Hippocampal formation (tissue), 2 donors: ENCODE measurements around the gene SCAMP1.
"Not testable (repeated sequence)": the region's sequence is repeated elsewhere in the genome, so short reads cannot be mapped to it uniquely, and the experiment has no call there.

Source experiments
- DNase-seq, 2 donors: peaks; one replicate each; lab custom pipeline; 2025; lab: John Stamatoyannopoulos, UW

Gene SCAMP1

DNA sequence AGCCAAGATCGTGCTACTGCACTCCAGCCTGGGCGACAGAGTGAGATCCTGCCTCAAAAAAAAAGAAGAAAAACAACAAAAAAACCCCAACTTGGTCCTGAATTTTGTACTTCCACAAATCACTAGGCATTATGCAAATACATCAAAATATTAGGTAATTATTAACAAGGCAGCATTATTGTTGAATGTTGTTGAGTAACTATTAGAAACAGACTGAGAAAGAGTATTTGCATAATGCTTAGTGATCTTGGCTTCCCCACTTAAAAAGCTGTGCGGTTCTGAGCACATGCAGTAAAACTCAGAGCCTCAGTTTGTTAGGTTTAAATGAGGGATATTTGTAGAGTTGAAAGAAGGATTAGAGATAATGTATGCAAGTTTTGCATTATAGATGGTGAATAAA is 64.2 kb downstream of the SCAMP1 start:
- DNase-seq, result no peak

DNA sequence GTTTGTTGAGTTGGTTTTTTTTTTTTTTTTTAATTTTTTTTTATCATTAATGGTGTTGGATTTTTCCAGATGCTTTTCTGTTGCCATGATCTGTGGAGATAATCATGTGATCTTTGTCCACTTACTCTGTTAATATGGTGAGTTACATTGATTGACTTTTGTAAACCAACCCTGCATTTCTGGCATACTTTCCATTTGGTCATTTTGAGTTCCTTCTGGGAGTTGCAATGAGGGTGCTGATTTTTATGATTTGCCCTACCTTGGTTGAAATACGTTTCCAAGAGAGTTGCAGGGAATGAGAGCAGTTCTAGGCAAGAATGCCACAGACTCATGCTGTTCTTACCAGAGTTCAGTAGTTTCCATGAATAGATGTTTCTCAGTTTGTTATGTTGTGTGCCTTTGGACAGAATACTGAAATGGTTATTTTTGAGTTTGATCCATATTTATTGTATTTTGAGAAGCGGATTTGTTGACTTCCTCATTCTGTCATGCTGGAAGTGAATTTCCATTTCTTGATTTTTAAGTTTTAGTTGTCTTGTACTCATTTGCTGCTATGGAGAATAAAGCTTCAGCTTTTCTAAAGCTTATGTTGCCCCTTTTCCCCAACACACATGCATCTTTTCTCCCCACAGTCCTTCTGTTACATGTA is 69.0 kb downstream of the SCAMP1 start:
- no peak for DNase-seq

DNA sequence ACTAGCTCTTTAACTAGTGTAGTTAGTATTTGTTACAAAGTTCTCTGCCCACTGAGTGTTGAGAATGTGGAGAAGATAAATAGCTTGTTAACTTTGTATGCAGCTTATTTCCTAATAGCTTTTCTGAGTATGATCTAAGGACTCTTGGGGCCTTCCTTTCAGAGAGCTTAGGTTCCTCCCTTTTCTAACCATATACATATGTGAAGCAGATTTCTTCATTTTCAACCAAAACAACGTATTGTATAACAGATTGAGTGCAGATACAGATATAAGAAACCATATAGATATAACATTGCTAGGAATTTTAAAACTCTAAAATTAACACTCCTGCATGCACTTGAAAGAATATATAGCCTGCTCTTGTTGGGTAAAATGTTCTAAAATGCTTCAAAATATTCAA is 70.4 kb downstream of the SCAMP1 start:
- DNase-seq, result no peak

GRCh38 chr5:78433972-78434371 is 73.6 kb downstream of the SCAMP1 start:
- DNase-seq, result no peak

DNA sequence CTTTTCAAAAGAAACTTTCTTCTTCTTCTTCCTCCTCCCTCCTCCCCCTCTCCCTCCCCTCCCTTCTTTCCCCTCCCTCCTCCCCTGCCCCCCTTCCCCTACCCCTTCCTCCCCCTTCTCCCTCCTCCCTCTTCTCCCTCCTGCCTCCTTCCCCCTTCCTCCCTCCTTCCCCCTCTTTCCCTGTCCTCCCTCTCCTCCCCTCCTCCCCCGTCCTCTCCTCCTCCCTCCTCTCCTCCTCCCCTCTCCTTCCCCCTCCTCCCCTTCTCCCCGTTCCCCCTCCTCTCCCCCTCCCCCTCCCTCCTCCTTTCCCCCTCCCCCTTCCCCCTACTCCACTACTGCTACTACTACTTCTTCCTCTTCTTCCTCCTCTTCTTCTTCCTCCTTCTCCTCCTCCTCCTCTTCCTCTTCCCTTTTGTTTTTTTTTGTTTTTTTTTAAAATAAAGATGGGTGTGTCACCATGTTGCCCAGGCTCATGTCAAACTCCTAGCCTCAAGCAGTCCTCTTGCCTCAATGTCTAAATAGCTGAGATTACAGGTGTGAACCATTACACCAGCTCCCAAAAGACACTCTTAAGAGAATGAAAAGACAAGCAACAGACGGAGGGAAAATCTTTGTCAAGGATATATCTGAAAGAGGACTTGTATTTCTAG is 87.5 kb downstream of the SCAMP1 start:
- DNase-seq, result no peak

GRCh38 chr5:78449103-78449502 is 88.7 kb downstream of the SCAMP1 start:
- no peak for DNase-seq

- DNase-seq, result not testable (repeated sequence)
Observed at GRCh38 chr5:78457507-78457906, 97.1 kb downstream of the SCAMP1 start.

GRCh38 chr5:78458843-78459242 is 98.4 kb downstream of the SCAMP1 start:
- DNase-seq, result no peak

GRCh38 chr5:78467140-78467539 is 106.7 kb downstream of the SCAMP1 start:
- no peak for DNase-seq

DNA sequence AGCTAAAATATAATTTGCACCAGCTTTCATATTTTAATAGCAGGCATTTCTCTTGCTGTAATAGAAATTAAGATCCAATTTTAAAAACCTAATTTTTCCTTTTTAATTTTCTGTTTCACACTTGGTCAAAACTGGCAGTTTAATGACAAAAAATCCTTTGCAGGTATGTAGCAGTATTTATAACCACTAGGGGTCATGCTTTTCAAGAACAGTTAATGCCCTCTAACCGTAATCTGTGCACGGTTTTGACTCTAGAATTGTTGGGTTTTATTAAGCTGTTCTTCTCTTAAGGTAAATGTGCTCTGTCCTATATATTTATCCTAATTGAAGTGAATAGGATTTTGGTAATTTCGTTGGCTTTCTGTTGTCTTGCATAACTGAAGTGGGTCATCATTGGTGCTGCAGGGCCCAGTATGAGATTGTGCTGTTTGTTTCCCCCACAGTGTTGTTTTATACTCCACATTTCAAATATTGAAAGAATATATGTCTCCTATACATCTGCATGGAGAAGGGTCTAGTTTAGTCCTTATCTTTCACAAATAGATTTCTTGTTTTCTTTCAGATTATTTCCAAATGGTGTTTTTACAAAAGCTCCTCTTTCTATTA is 107.4 kb downstream of the SCAMP1 start:
- peak in 1 of 2 donors; percentile 35 for DNase-seq

- DNase-seq, result no peak
Observed at GRCh38 chr5:78471896-78472295, 111.5 kb downstream of the SCAMP1 start.

GRCh38 chr5:78472469-78473106 is 112.2 kb downstream of the SCAMP1 start:
- no peak for DNase-seq

GRCh38 chr5:78473751-78474150 is 113.3 kb downstream of the SCAMP1 start:
- no peak for DNase-seq

DNA sequence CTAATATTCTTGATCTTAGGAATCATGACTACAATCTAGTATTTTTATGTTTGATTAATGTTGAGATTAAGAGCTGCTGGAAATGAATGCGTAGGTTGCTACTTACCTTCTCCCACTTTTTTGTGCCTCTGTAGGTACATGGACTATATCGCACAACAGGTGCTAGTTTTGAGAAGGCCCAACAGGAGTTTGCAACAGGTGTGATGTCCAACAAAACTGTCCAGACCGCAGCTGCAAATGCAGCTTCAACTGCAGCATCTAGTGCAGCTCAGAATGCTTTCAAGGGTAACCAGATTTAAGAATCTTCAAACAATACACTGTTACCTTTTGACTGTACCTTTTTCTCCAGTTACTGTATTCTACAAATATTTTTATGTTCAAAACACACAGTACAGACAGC is 115.0 kb downstream of the SCAMP1 start:
- DNase-seq, result no peak

DNA sequence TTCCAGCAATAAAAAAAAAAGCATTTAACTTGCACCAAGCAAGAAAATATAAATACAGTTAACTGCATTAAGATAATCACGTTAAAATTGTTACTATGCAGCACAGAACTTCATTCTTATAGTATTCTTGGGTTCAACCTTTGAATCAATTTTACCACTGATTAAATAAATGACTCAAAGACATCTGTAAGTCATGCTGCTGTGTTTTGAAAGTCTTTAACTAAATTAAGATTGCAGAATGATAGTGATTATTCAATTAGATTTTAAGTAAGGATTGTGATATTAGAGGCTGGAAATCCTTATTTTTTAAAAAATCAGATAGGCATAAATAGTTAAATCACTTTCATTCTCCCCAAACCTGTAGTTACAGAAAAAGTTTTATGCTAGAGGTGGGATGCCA is 116.4 kb downstream of the SCAMP1 start:
- DNase-seq, result no peak

DNA sequence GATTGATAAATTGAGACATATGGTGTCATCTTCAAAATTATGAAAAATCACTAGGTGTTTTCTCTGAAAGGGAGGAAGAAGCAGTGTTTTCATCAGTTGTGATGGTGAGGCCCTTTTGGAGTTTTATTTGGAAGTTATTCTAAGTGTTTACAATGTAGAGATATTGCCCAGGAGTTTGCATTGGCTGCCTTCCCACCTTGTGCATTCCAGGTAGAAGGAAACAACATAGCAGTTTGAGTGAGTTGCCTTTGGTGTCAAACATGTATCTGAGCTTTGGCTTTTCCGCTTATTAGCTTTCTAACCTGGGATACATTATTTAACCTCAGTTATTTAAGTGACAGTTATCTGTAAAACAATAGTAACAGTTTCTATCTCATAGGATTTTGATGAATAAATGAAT is 122.5 kb downstream of the SCAMP1 start:
- no peak for DNase-seq

- no peak for DNase-seq
Observed at GRCh38 chr5:78483809-78484521, 123.5 kb downstream of the SCAMP1 start.

DNA sequence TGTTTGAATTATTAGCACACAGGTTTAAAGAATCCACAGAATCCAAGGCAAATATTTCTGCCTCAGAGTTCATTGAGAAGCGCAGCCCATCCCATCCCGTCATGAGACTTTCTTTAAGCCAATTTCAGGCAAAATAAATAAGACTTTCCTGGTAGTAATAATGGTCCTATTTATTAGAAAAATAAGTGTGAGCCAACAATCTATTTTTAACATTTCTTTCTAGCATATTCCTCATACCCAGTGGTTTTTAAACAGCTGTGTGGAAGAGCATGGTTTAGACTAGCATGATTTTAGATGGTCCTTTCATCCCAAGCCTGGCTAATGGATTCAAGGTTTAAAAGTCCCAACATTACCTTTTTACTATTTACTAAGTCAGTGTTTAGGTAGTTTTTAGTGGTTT is 125.8 kb downstream of the SCAMP1 start:
- no peak for DNase-seq

- no peak for DNase-seq
Observed at GRCh38 chr5:78487846-78488245, 127.4 kb downstream of the SCAMP1 start.

- no peak for DNase-seq
Observed at GRCh38 chr5:78490709-78491485, 130.5 kb downstream of the SCAMP1 start.

DNA sequence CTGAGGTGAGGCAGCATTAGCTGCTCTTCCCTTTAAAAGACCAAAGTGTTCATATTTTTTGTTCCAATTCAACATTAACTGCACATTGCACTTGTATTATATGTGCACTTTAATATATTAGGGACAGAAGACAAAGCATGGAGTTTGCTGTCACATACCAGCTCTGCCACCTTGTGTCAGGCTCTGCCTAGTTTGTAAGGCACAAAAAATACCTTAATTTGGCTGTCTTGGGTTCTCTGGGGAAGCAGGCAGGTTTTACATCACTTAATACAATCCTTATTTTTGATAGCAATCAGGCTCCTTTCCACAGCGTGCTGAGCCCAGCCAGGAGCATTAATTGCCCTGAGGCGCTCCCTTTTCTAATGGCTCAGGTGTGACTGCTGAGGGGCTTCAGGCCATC is 131.8 kb downstream of the SCAMP1 start:
- no peak for DNase-seq

GRCh38 chr5:78492650-78493049 is 132.2 kb downstream of the SCAMP1 start:
- no peak for DNase-seq
